Activated CD4-positive, alpha-beta T cell treated with anti-CD3 and anti-CD28 coated beads for 36 hours (primary cell): ENCODE results near the gene PKP2. TPM values are rescaled to one million over a fixed set of nuclear protein-coding genes. Genes with fewer than 3 reads are reported as not detected.
"Not testable (repeated sequence)": the region's sequence is repeated elsewhere in the genome, so short reads cannot be mapped to it uniquely, and the experiment has no call there.

ENCODE experiments used
- ATAC-seq: fragments of 200-7000 bp; cut with Tn5 transposase; one replicate; pipeline ENCODE4 v1.10.0; 2021; ENCODE audit warnings: mild to moderate bottlenecking, moderate library complexity
- CTCF ChIA-PET: fragments of 350-600 bp; sonication (Branson Sonifier 250); formaldehyde crosslinking; loops from one replicate; lab custom pipeline; 2021; ENCODE audit warnings: antibody characterized with exemption; lab: Charles Lee
- POLR2A ChIA-PET: fragments of 350-600 bp; sonication (Branson Sonifier 250); formaldehyde crosslinking; loops from one replicate; lab custom pipeline; 2021; ENCODE audit warnings: antibody characterized with exemption, inconsistent platforms; lab: Charles Lee
- DNase-seq: peaks from one replicate; pipeline ENCODE4 v3.0.0-alpha.2; 2020
- H3K27ac Mint-ChIP-seq: one replicate; pipeline ENCODE4 v1.8.0; 2021; ENCODE audit warnings: mixed read lengths
- H3K27me3 Mint-ChIP-seq: one replicate; pipeline ENCODE4 v1.8.0; 2021; ENCODE audit warnings: mixed read lengths
- H3K36me3 Mint-ChIP-seq: one replicate; pipeline ENCODE4 v1.8.0; 2021; ENCODE audit warnings: low read depth, mixed read lengths
- H3K4me1 Mint-ChIP-seq: one replicate; pipeline ENCODE4 v1.8.0; 2021; ENCODE audit warnings: mixed read lengths
- H3K4me3 Mint-ChIP-seq: one replicate; pipeline ENCODE4 v1.8.0; 2021; ENCODE audit warnings: mild to moderate bottlenecking, moderate library complexity, mixed read lengths
- H3K9me3 Mint-ChIP-seq: one replicate; pipeline ENCODE4 v1.8.0; 2021; ENCODE audit warnings: low read depth, mixed read lengths
- intact Hi-C, 2 experiments: fragments of 100-400 bp; cut with DNase I in 1 of 2; cut with micrococcal nuclease in 1 of 2; formaldehyde crosslinking; loops; one replicate each; pipeline versions ENCODE4 v1.14.2 to v1.15.1; 2022 to 2024; cut with DNase I, micrococcal nuclease
- total RNA-seq, 2 experiments: library from RNA; stranded (reverse); gene quantifications; one replicate each; pipeline ENCODE4 v1.2.3, GENCODE V29; 2021

Gene PKP2
- total RNA-seq, 2 experiments from 2014 or later, result 0.11 to 0.30 TPM

DNA sequence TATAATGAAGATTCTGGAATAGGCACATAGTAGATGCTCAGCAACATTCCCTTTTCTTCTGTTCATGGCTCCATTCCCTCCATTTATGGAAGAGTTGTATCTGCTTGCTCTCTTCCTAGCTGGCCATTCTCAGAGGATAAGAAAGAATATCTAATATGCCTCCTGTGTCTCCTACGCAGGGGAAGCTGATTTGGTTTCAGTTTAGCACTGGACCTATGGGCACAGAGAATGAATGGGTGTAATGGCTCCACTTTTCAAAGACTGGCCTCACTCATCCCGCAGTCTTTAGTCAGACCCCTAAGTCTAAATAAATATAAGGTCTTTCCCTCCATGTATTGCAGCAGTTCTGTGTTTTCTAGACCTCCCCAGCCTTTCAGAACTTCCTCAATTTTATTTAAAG is 2.0 kb downstream of the PKP2 start:
- Mint-ChIP-seq H3K27ac (no peak overlapping the region), H3K27me3 (peaks cover 45% of the 10 kb centered on the region), H3K4me1 (peaks cover 15% of the 10 kb centered on the region), H3K36me3 (no peaks in the 10 kb centered on the region), H3K4me3 (no peak overlapping the region), H3K9me3 (no peaks in the 10 kb centered on the region)
- intact Hi-C loops, result no loop called here
- POLR2A ChIA-PET, result no interaction called here
- ATAC-seq (no peak), DNase-seq (no peak)
- CTCF ChIA-PET, result interaction anchor here (1.0 to 1.6 kb wide), 2 partner anchors 8 to 139 kb away, joined by 3 to 5 read pairs; partner anchors contain the start of gene YARS2

DNA sequence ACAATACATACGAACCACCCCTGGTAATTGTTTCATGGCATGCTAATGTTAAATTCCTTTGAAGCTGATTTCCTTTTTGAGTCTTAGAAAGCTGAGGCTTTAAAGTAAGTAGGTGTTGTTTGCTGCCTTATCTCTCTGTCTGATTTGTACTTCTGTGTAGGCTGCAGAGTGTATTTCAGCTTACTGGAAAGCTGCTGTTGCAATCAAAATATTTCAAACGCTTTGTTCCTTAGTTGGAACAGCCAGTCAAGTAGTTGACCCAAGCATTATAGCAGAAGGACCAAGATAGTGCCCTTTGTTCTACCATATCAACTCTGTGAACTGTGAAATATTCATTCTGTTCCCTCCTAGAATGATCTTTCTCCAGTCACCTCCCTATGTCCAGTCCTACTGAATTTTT is 3.1 kb downstream of the PKP2 start:
- DNase-seq (no peak), ATAC-seq (no peak)
- Mint-ChIP-seq H3K9me3 (no peaks in the 10 kb centered on the region), H3K4me1 (peaks cover 15% of the 10 kb centered on the region), H3K27ac (no peak overlapping the region), H3K4me3 (no peak overlapping the region), H3K36me3 (no peaks in the 10 kb centered on the region), H3K27me3 (peaks cover 46% of the 10 kb centered on the region)
- ChIA-PET POLR2A (no interaction called here), CTCF (interaction anchor here (1.6 kb wide), 1 partner anchor 138 kb away, joined by 5 read pairs; the partner anchor contains the start of gene YARS2)
- intact Hi-C loops, result no loop called here

DNA sequence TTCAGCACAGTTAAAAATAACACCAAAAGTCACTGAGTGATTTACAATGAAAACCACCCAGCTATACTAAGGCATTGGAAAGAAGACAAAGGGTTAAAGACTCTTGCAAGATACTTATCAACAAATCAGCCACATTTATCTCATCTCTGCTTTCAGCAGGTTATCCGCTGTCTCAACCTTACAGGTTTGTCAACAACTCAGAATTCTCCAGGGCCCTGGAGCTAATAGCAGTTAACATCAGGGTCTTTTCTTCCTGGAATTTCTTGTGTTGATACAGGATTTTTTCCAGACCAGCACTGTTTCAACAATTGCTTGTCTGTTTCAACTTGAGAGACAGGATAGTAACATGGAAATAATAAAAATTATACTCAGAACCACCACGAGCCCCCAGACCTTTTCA is 3.5 kb downstream of the PKP2 start:
- Mint-ChIP-seq H3K4me3 (no peak overlapping the region), H3K4me1 (peaks cover 15% of the 10 kb centered on the region), H3K9me3 (no peaks in the 10 kb centered on the region), H3K36me3 (no peaks in the 10 kb centered on the region), H3K27me3 (peaks cover 45% of the 10 kb centered on the region), H3K27ac (no peak overlapping the region)
- no peak for ATAC-seq
- no peak for DNase-seq
- CTCF ChIA-PET, result interaction anchor here (0.6 to 1.6 kb wide), 2 partner anchors 98 to 138 kb away, joined by 4 to 5 read pairs; partner anchors contain the start of gene YARS2
- POLR2A ChIA-PET, result no interaction called here
- intact Hi-C loops, result no loop called here

DNA sequence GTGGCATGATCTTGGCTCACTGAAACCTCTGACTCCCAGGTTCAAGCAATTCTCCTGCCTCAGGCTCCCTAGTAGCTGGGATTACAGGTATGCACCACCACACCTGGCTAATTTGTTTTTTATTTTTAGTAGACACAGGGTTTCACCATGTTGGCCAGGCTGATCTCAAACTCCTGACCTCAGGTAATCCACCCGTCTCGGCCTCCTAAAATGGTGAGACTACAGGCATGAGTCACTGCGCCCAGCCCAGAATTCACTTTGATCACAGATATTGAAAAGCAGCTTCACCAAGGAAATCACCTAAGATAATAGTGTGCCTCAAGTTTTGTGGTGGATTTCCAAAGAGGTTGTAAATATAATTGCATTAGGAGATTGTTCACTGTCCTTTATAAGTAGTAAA is 4.2 kb downstream of the PKP2 start:
- ATAC-seq, H3K36me3 Mint-ChIP-seq, H3K27ac Mint-ChIP-seq, H3K9me3 Mint-ChIP-seq, POLR2A ChIA-PET, intact Hi-C loops, H3K4me3 Mint-ChIP-seq, DNase-seq: not testable (repeated sequence)
- Mint-ChIP-seq H3K4me1 (peaks cover 15% of the 10 kb centered on the region), H3K27me3 (peaks cover 38% of the 10 kb centered on the region)
- CTCF ChIA-PET, result interaction anchor here (0.6 kb wide), 1 partner anchor 99 kb away, joined by 4 read pairs; no protein-coding TSS in a partner anchor

DNA sequence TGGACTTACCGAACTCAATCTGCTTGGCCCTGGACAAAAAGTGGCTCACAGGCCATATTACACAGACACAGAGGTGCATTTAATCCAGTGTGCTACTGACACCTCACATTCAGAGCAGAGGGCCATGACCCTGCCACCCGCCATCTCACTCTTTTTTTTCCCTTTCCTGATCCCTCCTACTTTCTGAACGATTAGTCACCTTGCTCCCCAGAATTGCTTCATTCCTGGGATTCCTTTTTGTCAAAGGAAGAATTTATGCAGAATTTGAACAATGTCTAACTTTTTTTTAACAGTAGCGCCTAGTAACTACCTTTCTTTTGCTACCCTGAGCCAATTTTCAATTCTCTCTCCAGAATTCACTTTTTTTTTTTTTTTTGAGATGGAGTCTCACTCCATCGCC is 4.6 kb downstream of the PKP2 start:
- Mint-ChIP-seq H3K4me3 (no peak overlapping the region), H3K36me3 (no peaks in the 10 kb centered on the region), H3K27ac (no peak overlapping the region), H3K4me1 (peaks cover 13% of the 10 kb centered on the region), H3K27me3 (peaks cover 34% of the 10 kb centered on the region), H3K9me3 (no peaks in the 10 kb centered on the region)
- ATAC-seq (no peak), DNase-seq (no peak)
- intact Hi-C loops, result no loop called here
- CTCF ChIA-PET, result no interaction called here
- POLR2A ChIA-PET, result no interaction called here

DNA sequence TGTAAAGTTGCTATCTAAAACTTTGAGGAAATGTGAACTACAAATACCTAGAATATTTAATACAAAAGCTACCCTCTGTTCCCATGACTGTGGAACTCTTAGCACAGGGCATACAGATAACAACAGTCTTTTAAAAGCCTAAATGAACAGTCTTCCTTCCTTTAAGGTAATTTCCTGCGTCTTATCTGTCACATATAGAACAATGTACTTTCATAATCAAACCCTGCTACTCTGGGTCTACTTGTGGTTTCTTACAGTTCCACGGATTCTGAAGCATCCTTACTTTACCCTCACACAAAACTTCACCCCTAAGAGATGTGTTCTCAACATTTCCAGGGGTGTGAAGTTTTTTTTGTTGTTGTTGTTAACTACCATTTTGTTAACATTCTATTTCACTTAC is 5.1 kb downstream of the PKP2 start:
- ATAC-seq, result no peak
- ChIA-PET CTCF (no interaction called here), POLR2A (no interaction called here)
- H3K36me3 Mint-ChIP-seq, result no peaks in the 10 kb centered on the region
- intact Hi-C loops, result no loop called here
- no peak overlapping the region for H3K4me3 Mint-ChIP-seq
- H3K4me1 Mint-ChIP-seq, result peaks cover 13% of the 10 kb centered on the region
- no peak overlapping the region for H3K27ac Mint-ChIP-seq
- no peaks in the 10 kb centered on the region for H3K9me3 Mint-ChIP-seq
- peaks cover 34% of the 10 kb centered on the region for H3K27me3 Mint-ChIP-seq
- DNase-seq, result no peak

DNA sequence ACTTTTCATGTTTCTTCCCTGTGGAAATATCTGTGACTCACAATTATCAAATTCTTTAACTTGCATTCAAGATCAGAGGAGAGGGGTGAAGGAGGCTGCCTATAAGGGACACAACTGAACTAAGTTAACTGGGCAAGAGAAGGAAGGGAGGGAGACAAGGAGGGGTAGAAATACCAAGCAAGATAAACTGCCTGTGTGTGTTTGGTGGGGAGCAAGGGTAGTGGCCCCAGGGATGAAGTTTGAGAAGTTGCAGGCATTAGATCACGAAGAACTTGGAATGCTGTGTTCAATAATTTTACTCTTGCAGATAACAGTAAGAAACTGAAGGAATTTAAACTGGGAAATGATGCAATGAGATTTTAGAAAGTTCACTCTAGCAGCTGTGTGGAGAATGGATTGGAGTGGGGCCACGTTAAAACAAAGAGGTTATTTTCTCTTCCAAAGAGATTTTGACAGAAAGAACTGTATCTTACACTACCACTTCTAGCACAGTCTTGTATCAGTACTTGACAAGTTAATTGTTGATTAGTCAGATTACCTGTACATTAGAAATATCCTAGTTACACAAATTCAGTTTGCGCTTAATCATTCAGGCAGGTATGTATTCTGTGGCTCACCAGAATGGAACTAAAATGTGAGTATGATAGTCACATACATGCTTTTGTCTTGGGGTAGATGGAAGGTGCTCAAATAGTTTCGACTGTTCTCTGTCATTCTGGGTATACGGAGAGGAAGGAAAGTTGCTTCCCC is 7.4 kb downstream of the PKP2 start:
- Mint-ChIP-seq H3K27ac (no peak overlapping the region), H3K27me3 (peaks cover 19% of the 10 kb centered on the region), H3K4me1 (peaks cover 4% of the 10 kb centered on the region), H3K9me3 (no peaks in the 10 kb centered on the region), H3K36me3 (no peaks in the 10 kb centered on the region), H3K4me3 (no peak overlapping the region)
- ChIA-PET CTCF (no interaction called here), POLR2A (no interaction called here)
- intact Hi-C loops, result no loop called here
- DNase-seq (no peak), ATAC-seq (no peak)

DNA sequence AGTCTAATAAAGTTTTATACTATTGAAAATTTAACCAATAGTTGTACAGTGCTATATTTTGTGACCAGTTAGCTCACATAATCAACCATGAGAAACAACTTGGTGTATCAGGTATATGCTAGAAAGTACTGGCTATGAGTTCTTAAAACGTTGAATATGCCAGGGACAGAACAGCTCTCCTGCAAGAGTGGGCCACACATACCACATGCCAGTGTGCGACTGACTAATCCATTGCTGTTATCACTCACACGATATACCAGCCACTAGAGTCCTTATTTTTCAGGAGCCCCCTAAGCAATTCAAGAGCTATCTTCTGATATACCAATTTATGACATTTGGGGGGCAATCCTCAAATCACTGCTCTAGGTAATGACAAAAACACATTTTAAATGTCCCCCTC is 9.5 kb downstream of the PKP2 start:
- no peaks in the 10 kb centered on the region for H3K36me3 Mint-ChIP-seq
- H3K27me3 Mint-ChIP-seq, result peaks cover 10% of the 10 kb centered on the region
- H3K4me1 Mint-ChIP-seq, result no peaks in the 10 kb centered on the region
- ChIA-PET CTCF (no interaction called here), POLR2A (no interaction called here)
- no peak overlapping the region for H3K27ac Mint-ChIP-seq
- H3K4me3 Mint-ChIP-seq, result no peak overlapping the region
- no peaks in the 10 kb centered on the region for H3K9me3 Mint-ChIP-seq
- DNase-seq (no peak), ATAC-seq (no peak)
- intact Hi-C loops, result no loop called here

DNA sequence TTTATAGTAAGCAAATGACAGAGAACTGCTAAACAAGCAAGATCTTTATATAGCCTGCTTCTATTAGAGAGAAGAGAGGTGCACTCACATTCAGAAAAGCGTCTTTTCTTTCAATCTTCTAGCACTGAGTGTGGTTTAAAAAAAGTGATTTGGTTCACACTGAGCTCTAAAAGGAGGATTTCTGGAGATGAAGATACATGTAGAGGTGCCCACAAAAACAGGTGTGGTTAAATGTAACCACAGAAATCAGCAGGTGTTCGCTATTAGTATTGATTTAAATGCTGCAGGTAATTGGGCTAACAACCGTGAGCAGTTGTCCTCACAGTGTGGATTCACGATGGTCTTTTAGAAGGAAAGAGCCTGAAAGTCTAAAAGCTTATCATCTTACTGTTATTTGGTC is 10.7 kb downstream of the PKP2 start:
- no peak overlapping the region for H3K4me3 Mint-ChIP-seq
- H3K27ac Mint-ChIP-seq, result no peak overlapping the region
- H3K27me3 Mint-ChIP-seq, result peaks cover 7% of the 10 kb centered on the region
- no peak for ATAC-seq
- ChIA-PET POLR2A (no interaction called here), CTCF (interaction anchor here (1.2 kb wide), 1 partner anchor 9 kb away, joined by 3 read pairs; no protein-coding TSS in a partner anchor)
- intact Hi-C loops, result no loop called here
- H3K9me3 Mint-ChIP-seq, result no peaks in the 10 kb centered on the region
- H3K36me3 Mint-ChIP-seq, result no peaks in the 10 kb centered on the region
- no peaks in the 10 kb centered on the region for H3K4me1 Mint-ChIP-seq
- no peak for DNase-seq

DNA sequence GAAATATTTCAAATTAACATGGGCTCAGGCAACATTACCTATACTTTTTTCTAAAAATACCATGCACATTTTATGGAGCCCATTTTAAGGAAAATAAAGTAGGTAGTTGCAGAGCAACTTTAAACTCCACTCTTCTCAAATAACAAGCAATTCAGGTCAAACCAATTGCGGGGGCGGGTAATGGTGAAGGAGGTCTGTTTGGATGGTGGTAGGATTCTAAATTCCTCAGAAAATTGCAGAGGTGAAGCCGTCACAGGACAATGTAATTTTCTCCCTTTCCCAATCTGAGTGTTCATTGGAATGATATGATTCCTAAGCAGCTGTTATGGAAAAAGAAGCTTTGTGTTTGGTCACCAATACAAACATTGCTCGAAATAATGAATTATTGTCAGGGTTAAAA is 11.6 kb downstream of the PKP2 start:
- H3K36me3 Mint-ChIP-seq, result no peaks in the 10 kb centered on the region
- ChIA-PET POLR2A (no interaction called here), CTCF (no interaction called here)
- no peak overlapping the region for H3K27ac Mint-ChIP-seq
- DNase-seq (no peak), ATAC-seq (no peak)
- no peaks in the 10 kb centered on the region for H3K9me3 Mint-ChIP-seq
- peaks cover 7% of the 10 kb centered on the region for H3K27me3 Mint-ChIP-seq
- intact Hi-C loops, result no loop called here
- no peak overlapping the region for H3K4me3 Mint-ChIP-seq
- no peaks in the 10 kb centered on the region for H3K4me1 Mint-ChIP-seq

DNA sequence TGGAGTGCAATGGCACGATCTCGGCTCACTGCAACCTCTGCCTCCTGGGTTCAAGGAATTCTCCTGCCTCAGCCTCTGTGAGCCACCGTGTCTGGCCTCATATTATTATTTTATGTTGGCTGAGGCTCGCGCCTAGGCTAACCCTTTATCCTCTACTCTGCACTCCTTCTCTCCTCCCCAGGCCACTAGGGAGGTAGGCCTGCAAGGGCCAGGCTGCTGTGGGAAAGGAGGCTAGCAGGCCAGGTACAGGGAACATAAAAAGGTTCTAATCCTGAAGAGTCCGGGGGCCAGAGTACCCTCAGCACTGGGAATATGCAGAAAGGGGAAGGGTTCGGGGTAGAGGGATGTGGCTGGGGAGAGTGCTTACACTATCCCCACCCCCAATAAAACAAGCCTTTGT is 14.9 kb downstream of the PKP2 start:
- H3K27me3 Mint-ChIP-seq, result no peaks in the 10 kb centered on the region
- ATAC-seq, result no peak
- ChIA-PET CTCF (interaction anchor here (0.6 kb wide), 1 partner anchor 31 kb away, joined by 3 read pairs; no protein-coding TSS in a partner anchor), POLR2A (no interaction called here)
- H3K9me3 Mint-ChIP-seq, result no peaks in the 10 kb centered on the region
- H3K36me3 Mint-ChIP-seq, result no peaks in the 10 kb centered on the region
- DNase-seq, result no peak
- no peak overlapping the region for H3K27ac Mint-ChIP-seq
- H3K4me3 Mint-ChIP-seq, result no peak overlapping the region
- H3K4me1 Mint-ChIP-seq, result no peaks in the 10 kb centered on the region
- intact Hi-C loops, result no loop called here

DNA sequence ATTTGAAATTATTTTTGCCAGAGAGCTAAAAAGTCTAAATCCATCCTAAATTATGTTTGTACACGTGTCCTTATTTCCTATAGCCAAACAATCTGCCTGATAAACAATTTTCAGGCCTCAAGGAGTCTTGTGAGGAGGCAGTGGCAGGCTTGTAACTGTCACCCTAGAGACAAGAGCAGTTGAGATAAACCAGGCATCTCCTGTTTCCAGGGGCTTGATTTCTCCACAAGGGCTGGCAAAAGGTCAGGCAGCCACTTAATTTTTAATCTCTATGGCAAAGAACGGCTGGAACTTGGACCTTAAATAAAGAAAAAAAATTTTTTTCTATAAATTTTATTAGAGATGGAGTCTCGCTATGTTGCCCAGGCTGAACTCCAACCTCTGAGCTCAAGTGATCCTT is 15.5 kb downstream of the PKP2 start:
- intact Hi-C loops, result no loop called here
- Mint-ChIP-seq H3K9me3 (no peaks in the 10 kb centered on the region), H3K27ac (no peak overlapping the region), H3K27me3 (no peaks in the 10 kb centered on the region), H3K4me3 (no peak overlapping the region), H3K4me1 (no peaks in the 10 kb centered on the region), H3K36me3 (no peaks in the 10 kb centered on the region)
- ATAC-seq (no peak), DNase-seq (no peak)
- ChIA-PET POLR2A (no interaction called here), CTCF (no interaction called here)
